ENCODE measurements around the gene EGFLAM. TPM values are rescaled to one million over a fixed set of nuclear protein-coding genes. Genes with fewer than 3 reads are reported as not detected.

EGFLAM gene
- total and polyA plus RNA-seq, 9 of the 15 experiments (the other 6 are each of a cell fraction or from before 2014, with no cell fraction given): 0.09 to 2.5 (median 1.0) TPM

DNA sequence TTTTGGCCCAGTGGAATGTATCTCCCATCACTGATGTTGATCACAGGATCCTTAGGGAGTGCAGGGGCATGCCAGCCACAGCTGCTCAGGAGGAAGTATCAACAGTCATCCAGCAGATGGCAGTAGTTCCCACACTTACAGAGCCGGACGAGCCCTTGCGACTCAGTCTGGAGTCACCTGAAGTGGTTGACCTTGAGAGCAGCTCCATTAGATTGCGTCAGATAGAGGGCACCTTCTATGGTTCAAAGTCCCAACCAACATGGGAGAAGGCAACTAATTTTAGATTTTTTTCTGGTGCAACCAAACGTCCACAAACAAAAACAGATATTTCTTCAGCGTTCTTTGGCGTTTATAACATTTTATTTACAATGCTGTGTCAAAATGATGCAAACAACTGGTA lies 124.5 kb downstream of the EGFLAM start:
- BruUV-seq (replicated peaks): no TSS peak
- H3K9me3 ChIP-seq (replicated peaks; ENCODE audit: control insufficient read depth, insufficient read depth, low read depth, low read length): no peaks in the 10 kb centered on the region
- H3K4me2 ChIP-seq (ENCODE audit: insufficient read depth, low read length): no peak overlapping the region
- H3K36me3 ChIP-seq (ENCODE audit: control insufficient read depth, insufficient read depth, low read length): no peaks in the 10 kb centered on the region
- intact Hi-C loops (cut with micrococcal nuclease) (loop anchor here (1.0 to 2.0 kb wide), 3 partner anchors 21 to 426 kb away; no protein-coding TSS in a partner anchor), in situ Hi-C loops (cut with MboI) (no loop called here)
- ATAC-seq: peak; percentile 94
- no peak overlapping the region for H3K27ac ChIP-seq (ENCODE audit: extremely low read depth, low read depth, low read length)
- no peaks in the 10 kb centered on the region for H4K20me1 ChIP-seq (replicated peaks; ENCODE audit: control insufficient read depth, insufficient read depth, low read length)
- 30% methylated on average over 7 of the region's 7 CpGs for WGBS (ENCODE audit: insufficient coverage, low coverage, missing lambda C conversion rate)
- H3K4me3 ChIP-seq: no peak overlapping the region
- H3K9ac ChIP-seq (ENCODE audit: insufficient read depth in 1 of 2, low read depth in 2 of 2, low read length in 2 of 2): no peak overlapping the region
- peak; percentile 94 for FAIRE-seq
- CTCF ChIA-PET (ENCODE audit: low intra/inter-chr PET ratio): interaction anchor here (0.7 to 0.9 kb wide), 3 partner anchors 22 to 1188 kb away, joined by 3 to 4 read pairs (median 4); no protein-coding TSS in a partner anchor
- peak overlapping the region; percentile 72 for H2AFZ ChIP-seq (ENCODE audit: low read depth, low read length)
- POLR2A ChIA-PET: interaction anchor here (0.6 kb wide), 2 partner anchors 48 to 1030 kb away, joined by 3 to 4 read pairs; no protein-coding TSS in a partner anchor
- peaks cover 10 to 26% of the 10 kb centered on the region in 2 experiments for H3K4me1 ChIP-seq (replicated peaks in 1 of 2; ENCODE audit: control insufficient read depth in 2 of 2, insufficient read depth in 2 of 2, low read length in 2 of 2)
- H3K79me2 ChIP-seq (ENCODE audit: control insufficient read depth, insufficient read depth, low read length): no peaks in the 10 kb centered on the region
- no peaks in the 10 kb centered on the region for H3K9me1 ChIP-seq (ENCODE audit: control insufficient read depth, insufficient read depth, low read length)
- DNase-seq (ENCODE audit: extremely low read depth in 1 of 4, low spot score in 3 of 4): peak; percentile 79 to 88 (median 85)
- H3K27me3 ChIP-seq (ENCODE audit: control insufficient read depth in 2 of 2, insufficient read depth in 2 of 2, low read length in 2 of 2): no peaks in the 10 kb centered on the region
- TF ChIP-seq PREB (CRISPR knock-in tag; IDR thresholded peaks at IDR 0.05): no peak
- TF ChIP-seq ZNF217 (CRISPR knock-in tag; IDR thresholded peaks at IDR 0.05): no peak
- TF ChIP-seq ESRRA (IDR thresholded peaks at IDR 0.05; ENCODE audit: borderline replicate concordance, low read depth): peak; percentile 100
- no peak for TF ChIP-seq HNRNPUL1 (IDR thresholded peaks at IDR 0.05; ENCODE audit: low read length)
- no peak for TF ChIP-seq CREB1 (IDR thresholded peaks at IDR 0.05)
- no peak for TF ChIP-seq CREB1 (CRISPR knock-in tag; IDR thresholded peaks at IDR 0.05)
- TF ChIP-seq CEBPB (tag; IDR thresholded peaks at IDR 0.05): peak; percentile 59
- TF ChIP-seq, protein P1, sequence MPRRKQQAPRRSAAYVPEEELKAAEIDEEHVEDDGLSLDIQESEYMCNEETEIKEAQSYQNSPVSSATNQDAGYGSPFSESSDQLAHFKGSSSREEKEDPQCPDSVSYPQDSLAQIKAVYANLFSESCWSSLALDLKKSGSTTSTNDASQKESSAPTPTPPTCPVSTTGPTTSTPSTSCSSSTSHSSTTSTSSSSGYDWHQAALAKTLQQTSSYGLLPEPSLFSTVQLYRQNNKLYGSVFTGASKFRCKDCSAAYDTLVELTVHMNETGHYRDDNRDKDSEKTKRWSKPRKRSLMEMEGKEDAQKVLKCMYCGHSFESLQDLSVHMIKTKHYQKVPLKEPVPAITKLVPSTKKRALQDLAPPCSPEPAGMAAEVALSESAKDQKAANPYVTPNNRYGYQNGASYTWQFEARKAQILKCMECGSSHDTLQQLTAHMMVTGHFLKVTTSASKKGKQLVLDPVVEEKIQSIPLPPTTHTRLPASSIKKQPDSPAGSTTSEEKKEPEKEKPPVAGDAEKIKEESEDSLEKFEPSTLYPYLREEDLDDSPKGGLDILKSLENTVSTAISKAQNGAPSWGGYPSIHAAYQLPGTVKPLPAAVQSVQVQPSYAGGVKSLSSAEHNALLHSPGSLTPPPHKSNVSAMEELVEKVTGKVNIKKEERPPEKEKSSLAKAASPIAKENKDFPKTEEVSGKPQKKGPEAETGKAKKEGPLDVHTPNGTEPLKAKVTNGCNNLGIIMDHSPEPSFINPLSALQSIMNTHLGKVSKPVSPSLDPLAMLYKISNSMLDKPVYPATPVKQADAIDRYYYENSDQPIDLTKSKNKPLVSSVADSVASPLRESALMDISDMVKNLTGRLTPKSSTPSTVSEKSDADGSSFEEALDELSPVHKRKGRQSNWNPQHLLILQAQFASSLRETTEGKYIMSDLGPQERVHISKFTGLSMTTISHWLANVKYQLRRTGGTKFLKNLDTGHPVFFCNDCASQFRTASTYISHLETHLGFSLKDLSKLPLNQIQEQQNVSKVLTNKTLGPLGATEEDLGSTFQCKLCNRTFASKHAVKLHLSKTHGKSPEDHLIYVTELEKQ (CRISPR knock-in tag; IDR thresholded peaks at IDR 0.05): no peak
- no peak for TF ChIP-seq CHD4 (IDR thresholded peaks at IDR 0.05; ENCODE audit: insufficient read depth, insufficient replicate concordance, low read depth, low read length, poor library complexity, severe bottlenecking)
- TF ChIP-seq, protein P2, sequence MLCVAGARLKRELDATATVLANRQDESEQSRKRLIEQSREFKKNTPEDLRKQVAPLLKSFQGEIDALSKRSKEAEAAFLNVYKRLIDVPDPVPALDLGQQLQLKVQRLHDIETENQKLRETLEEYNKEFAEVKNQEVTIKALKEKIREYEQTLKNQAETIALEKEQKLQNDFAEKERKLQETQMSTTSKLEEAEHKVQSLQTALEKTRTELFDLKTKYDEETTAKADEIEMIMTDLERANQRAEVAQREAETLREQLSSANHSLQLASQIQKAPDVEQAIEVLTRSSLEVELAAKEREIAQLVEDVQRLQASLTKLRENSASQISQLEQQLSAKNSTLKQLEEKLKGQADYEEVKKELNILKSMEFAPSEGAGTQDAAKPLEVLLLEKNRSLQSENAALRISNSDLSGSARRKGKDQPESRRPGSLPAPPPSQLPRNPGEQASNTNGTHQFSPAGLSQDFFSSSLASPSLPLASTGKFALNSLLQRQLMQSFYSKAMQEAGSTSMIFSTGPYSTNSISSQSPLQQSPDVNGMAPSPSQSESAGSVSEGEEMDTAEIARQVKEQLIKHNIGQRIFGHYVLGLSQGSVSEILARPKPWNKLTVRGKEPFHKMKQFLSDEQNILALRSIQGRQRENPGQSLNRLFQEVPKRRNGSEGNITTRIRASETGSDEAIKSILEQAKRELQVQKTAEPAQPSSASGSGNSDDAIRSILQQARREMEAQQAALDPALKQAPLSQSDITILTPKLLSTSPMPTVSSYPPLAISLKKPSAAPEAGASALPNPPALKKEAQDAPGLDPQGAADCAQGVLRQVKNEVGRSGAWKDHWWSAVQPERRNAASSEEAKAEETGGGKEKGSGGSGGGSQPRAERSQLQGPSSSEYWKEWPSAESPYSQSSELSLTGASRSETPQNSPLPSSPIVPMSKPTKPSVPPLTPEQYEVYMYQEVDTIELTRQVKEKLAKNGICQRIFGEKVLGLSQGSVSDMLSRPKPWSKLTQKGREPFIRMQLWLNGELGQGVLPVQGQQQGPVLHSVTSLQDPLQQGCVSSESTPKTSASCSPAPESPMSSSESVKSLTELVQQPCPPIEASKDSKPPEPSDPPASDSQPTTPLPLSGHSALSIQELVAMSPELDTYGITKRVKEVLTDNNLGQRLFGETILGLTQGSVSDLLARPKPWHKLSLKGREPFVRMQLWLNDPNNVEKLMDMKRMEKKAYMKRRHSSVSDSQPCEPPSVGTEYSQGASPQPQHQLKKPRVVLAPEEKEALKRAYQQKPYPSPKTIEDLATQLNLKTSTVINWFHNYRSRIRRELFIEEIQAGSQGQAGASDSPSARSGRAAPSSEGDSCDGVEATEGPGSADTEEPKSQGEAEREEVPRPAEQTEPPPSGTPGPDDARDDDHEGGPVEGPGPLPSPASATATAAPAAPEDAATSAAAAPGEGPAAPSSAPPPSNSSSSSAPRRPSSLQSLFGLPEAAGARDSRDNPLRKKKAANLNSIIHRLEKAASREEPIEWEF (CRISPR knock-in tag; IDR thresholded peaks at IDR 0.05): no peak
- TF ChIP-seq MCM7 (IDR thresholded peaks at IDR 0.05): no peak
- no peak for TF ChIP-seq GABPB2 (CRISPR knock-in tag; conservative IDR thresholded peaks at IDR 0.05)
- no peak for TF ChIP-seq FOXA3 (CRISPR knock-in tag; conservative IDR thresholded peaks at IDR 0.05 in 1 of 2, IDR thresholded peaks at IDR 0.05 in 1 of 2)

All from K562 (cell line).